Measurements from ENCODE around the gene ITM2C. TPM values are rescaled to one million over a fixed set of nuclear protein-coding genes. Genes with fewer than 3 reads are reported as not detected.

Gene ITM2C
- total and polyA plus RNA-seq, 9 of the 15 experiments (the other 6 are each of a cell fraction or from before 2014, with no cell fraction given), result 0.49 to 58.8 (median 21.5) TPM

- TF ChIP-seq SIN3A (IDR thresholded peaks at IDR 0.05; ENCODE audit: borderline replicate concordance in 2 of 2, control insufficient read depth in 1 of 2, low read depth in 2 of 2, low read length in 2 of 2), result no peak
- TF ChIP-seq ZNF644 (tag; IDR thresholded peaks at IDR 0.05; ENCODE audit: low read depth), result no peak
- no peak for TF ChIP-seq ZBTB26 (CRISPR knock-in tag; IDR thresholded peaks at IDR 0.05)
- TF ChIP-seq ETV6 (IDR thresholded peaks at IDR 0.05; ENCODE audit: borderline replicate concordance in 1 of 2, low read depth in 2 of 2, low read length in 1 of 2), result no peak
- no peak for TF ChIP-seq ETV6 (CRISPR knock-in tag; IDR thresholded peaks at IDR 0.05; ENCODE audit: borderline replicate concordance)
- no peak for TF ChIP-seq HNRNPL (IDR thresholded peaks at IDR 0.05; ENCODE audit: low read depth, low read length)
These were observed 6.8 kb downstream of the ITM2C start (continued) for GRCh38 chr2:230871361-230872150.

- ATAC-seq (no peak), FAIRE-seq (no peak), DNase-seq (ENCODE audit: extremely low read depth in 1 of 4, low spot score in 3 of 4) (no peak)
- no peak overlapping the region for H2AFZ ChIP-seq (ENCODE audit: low read depth, low read length)
- H3K4me1 ChIP-seq (replicated peaks in 1 of 2; ENCODE audit: control insufficient read depth in 2 of 2, insufficient read depth in 2 of 2, low read length in 2 of 2), result peaks cover 0 to 29% of the 10 kb centered on the region in 2 experiments; a peak in 3 of 5 replicates
- POLR2A ChIA-PET, result interaction anchor here (1.5 kb wide), 1 partner anchor 8 kb away, joined by 5 read pairs; the partner anchor contains the start of gene ITM2C
- no peaks in the 10 kb centered on the region for H3K9me3 ChIP-seq (replicated peaks; ENCODE audit: control insufficient read depth, insufficient read depth, low read depth, low read length)
- H3K27me3 ChIP-seq (ENCODE audit: control insufficient read depth in 2 of 2, insufficient read depth in 2 of 2, low read length in 2 of 2), result no peaks in the 10 kb centered on the region
- H3K9me1 ChIP-seq (ENCODE audit: control insufficient read depth, insufficient read depth, low read length), result no peaks in the 10 kb centered on the region
- in situ Hi-C loops (cut with MboI) (no loop called here), intact Hi-C loops (cut with micrococcal nuclease) (no loop called here)
- H3K4me3 ChIP-seq, result no peak overlapping the region
- 70% methylated on average over 12 of the region's 14 CpGs for WGBS (ENCODE audit: insufficient coverage, low coverage, missing lambda C conversion rate)
- H3K9ac ChIP-seq (ENCODE audit: insufficient read depth in 1 of 2, low read depth in 2 of 2, low read length in 2 of 2), result no peak overlapping the region; a peak in 1 of 4 replicates
- no peaks in the 10 kb centered on the region for H3K36me3 ChIP-seq (ENCODE audit: control insufficient read depth, insufficient read depth, low read length)
- no TSS peak for BruUV-seq (replicated peaks)
- H3K79me2 ChIP-seq (ENCODE audit: control insufficient read depth, insufficient read depth, low read length), result no peaks in the 10 kb centered on the region
- H4K20me1 ChIP-seq (replicated peaks; ENCODE audit: control insufficient read depth, insufficient read depth, low read length), result peaks cover 9% of the 10 kb centered on the region
- CTCF ChIA-PET (ENCODE audit: low intra/inter-chr PET ratio), result no interaction called here
- no peak overlapping the region for H3K4me2 ChIP-seq (ENCODE audit: insufficient read depth, low read length)
- no peak overlapping the region for H3K27ac ChIP-seq (ENCODE audit: extremely low read depth, low read depth, low read length)
- TF ChIP-seq HES1 (IDR thresholded peaks at IDR 0.05; ENCODE audit: low read depth), result no peak
- no peak for TF ChIP-seq OTX1 (CRISPR knock-in tag; IDR thresholded peaks at IDR 0.05)
- TF ChIP-seq KAT2B (IDR thresholded peaks at IDR 0.05; ENCODE audit: low read depth, low read length), result no peak
- TF ChIP-seq DPF2 (IDR thresholded peaks at IDR 0.05), result no peak
- no peak for TF ChIP-seq SNRNP70 (optimal IDR thresholded peaks at IDR 0.05; ENCODE audit: low read depth, low read length)
- TF ChIP-seq TAF1 (IDR thresholded peaks at IDR 0.05; ENCODE audit: control insufficient read depth, extremely low read depth, insufficient read depth, low read length, severe bottlenecking), result no peak
- TF ChIP-seq ZNF121 (CRISPR knock-in tag; conservative IDR thresholded peaks at IDR 0.05), result no peak
- no peak for TF ChIP-seq HDGF (IDR thresholded peaks at IDR 0.05)
- no peak for TF ChIP-seq BMI1 (IDR thresholded peaks at IDR 0.05; ENCODE audit: low read length)
These were observed 7.6 kb downstream of the ITM2C start for GRCh38 chr2:230872151-230872967.
